Testis (tissue), 2 donors: ENCODE results near the gene CAMK2G.

ENCODE experiments used
- POLR2A ChIP-seq: fragments of 450-650 bp; IDR thresholded peaks from one replicate; pipeline ENCODE4 v1.6.1; 2017; ENCODE audit warnings: antibody characterized with exemption, mild to moderate bottlenecking, moderate library complexity
- TF ChIP-seq, protein P1 (sequence below), 3 experiments: fragments of 450-650 bp in 2 of 3; fragments of 200-600 bp in 1 of 3; sonication (generic) in 1 of 3; IDR thresholded peaks; one replicate each; pipeline ENCODE4 v1.5.1; 2016 to 2019; ENCODE audit warnings: antibody characterized with exemption in 3 of 3, mild to moderate bottlenecking in 2 of 3, moderate library complexity in 1 of 3

DNA sequence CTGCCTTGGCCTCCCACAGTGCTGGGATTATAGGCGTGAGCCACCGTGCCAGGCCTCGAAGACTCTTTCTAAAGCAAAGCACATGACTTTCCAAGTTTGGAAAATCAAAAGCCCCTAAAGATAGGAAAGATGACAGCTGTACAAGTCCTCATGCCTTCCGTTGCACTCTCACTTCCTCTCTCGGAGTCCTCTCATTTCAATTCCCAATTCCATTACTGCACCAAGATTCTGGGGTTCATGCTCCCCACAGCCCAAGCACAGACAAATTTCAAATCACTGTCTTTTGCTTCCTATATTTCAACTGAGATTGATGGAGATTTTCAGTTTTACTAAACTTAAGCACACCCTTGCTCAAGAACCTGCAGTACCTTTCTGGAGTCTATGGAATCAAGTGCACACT lies 25.7 kb upstream of the CAMK2G start:
- TF ChIP-seq, protein P1, sequence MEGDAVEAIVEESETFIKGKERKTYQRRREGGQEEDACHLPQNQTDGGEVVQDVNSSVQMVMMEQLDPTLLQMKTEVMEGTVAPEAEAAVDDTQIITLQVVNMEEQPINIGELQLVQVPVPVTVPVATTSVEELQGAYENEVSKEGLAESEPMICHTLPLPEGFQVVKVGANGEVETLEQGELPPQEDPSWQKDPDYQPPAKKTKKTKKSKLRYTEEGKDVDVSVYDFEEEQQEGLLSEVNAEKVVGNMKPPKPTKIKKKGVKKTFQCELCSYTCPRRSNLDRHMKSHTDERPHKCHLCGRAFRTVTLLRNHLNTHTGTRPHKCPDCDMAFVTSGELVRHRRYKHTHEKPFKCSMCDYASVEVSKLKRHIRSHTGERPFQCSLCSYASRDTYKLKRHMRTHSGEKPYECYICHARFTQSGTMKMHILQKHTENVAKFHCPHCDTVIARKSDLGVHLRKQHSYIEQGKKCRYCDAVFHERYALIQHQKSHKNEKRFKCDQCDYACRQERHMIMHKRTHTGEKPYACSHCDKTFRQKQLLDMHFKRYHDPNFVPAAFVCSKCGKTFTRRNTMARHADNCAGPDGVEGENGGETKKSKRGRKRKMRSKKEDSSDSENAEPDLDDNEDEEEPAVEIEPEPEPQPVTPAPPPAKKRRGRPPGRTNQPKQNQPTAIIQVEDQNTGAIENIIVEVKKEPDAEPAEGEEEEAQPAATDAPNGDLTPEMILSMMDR (IDR thresholded peaks at IDR 0.05): no peak
- no peak for TF ChIP-seq POLR2A
